Posterior vena cava (tissue), 2 donors: ENCODE results near the gene SRSF9. TPM values are rescaled to one million over a fixed set of nuclear protein-coding genes. Genes with fewer than 3 reads are reported as not detected.
"Not testable (repeated sequence)": the region's sequence is repeated elsewhere in the genome, so short reads cannot be mapped to it uniquely, and the experiment has no call there.

Experiments
- DNase-seq: peaks from one replicate; pipeline ENCODE4 v3.0.0-alpha.2; 2020; ENCODE audit warnings: low spot score
- intact Hi-C, 2 donors: fragments of 100-400 bp; cut with DNase I; formaldehyde crosslinking; loops; one replicate each; pipeline versions ENCODE4 v1.14.1 to v1.14.2; 2022 to 2023
- long read RNA-seq, 2 donors: library from polyadenylated mRNA; unstranded; transcript quantifications; one replicate each; pipeline ENCODE4 v2.0.0, GENCODE V29; 2020 to 2021
- total RNA-seq, 2 donors: library from RNA; stranded (reverse); fragmentation: NEBNext Ultra II Directional; extraction: Animal tissue kit (Norgen Biotek cat#: 25700); gene quantifications; one replicate each; pipeline ENCODE4 v1.2.1, GENCODE V29; 2021
- donor health status: DM: yes; HTN: yes; CAD: no.
- donor health status: DM: yes; HTN: yes; CAD: no.

Gene SRSF9
- total RNA-seq = 10 to 100 TPM; 83.5 to 84.4 TPM
- long read RNA-seq, donor 1, transcript SRSF9-201 (4 exons, 1,201 nt) = major isoform, 30 of 34 reads
- long read RNA-seq, donor 1, partial matches to known transcripts = 0 of 34 reads
- long read RNA-seq, donor 1, other reads (novel, unspliced or antisense) = 4 of 34 reads
- long read RNA-seq, donor 2, transcript SRSF9-201 (4 exons, 1,201 nt) = major isoform, 8 of 10 reads
- long read RNA-seq, donor 2, partial matches to known transcripts = 1 of 10 reads
- long read RNA-seq, donor 2, other reads (novel, unspliced or antisense) = 0 of 10 reads

- intact Hi-C loops = no loop called here
- DNase-seq = peak; percentile 99
These were observed at the start of gene SRSF9 for GRCh38 chr12:120469450-120470149. SRSF9 (minus strand) TSS chr12:120469748; CDS start chr12:120469609, 139 bp downstream.

GRCh38 chr12:120519324-120519723 lies 49.8 kb upstream of the SRSF9 start:
- intact Hi-C loops = loop anchor here in 1 of 2 donors (10.0 kb wide), 1 partner anchor 335 kb away; no protein-coding TSS in a partner anchor
- not testable (repeated sequence) for DNase-seq

- DNase-seq = no peak
- intact Hi-C loops = loop anchor here in 1 of 2 donors (10.0 kb wide), 1 partner anchor 331 kb away; no protein-coding TSS in a partner anchor
These were observed 45.9 kb upstream of the SRSF9 start for GRCh38 chr12:120515496-120515895.

GRCh38 chr12:120514002-120514401 lies 44.5 kb upstream of the SRSF9 start:
- intact Hi-C loops = loop anchor here in 1 of 2 donors (10.0 kb wide), 1 partner anchor 329 kb away; no protein-coding TSS in a partner anchor
- DNase-seq = no peak

- intact Hi-C loops = no loop called here
- DNase-seq = no peak
These were observed 39.0 kb upstream of the SRSF9 start for GRCh38 chr12:120508537-120508936.

- intact Hi-C loops = no loop called here
- DNase-seq = no peak
These were observed 35.0 kb upstream of the SRSF9 start for GRCh38 chr12:120504587-120504986.

GRCh38 chr12:120500581-120500980 lies 31.0 kb upstream of the SRSF9 start:
- no peak for DNase-seq
- intact Hi-C loops = no loop called here

- no peak for DNase-seq
- intact Hi-C loops = no loop called here
These were observed 29.4 kb upstream of the SRSF9 start for GRCh38 chr12:120498870-120499515.

GRCh38 chr12:120497524-120498150 lies 28.1 kb upstream of the SRSF9 start:
- intact Hi-C loops = no loop called here
- DNase-seq = no peak

- intact Hi-C loops = no loop called here
These were observed 27.1 kb upstream of the SRSF9 start for GRCh38 chr12:120496413-120497340.

GRCh38 chr12:120495731-120496412 lies 26.3 kb upstream of the SRSF9 start, which contains the start of gene DYNLL1:
DYNLL1 (plus strand) TSS chr12:120496113; CDS start chr12:120496422, 309 bp downstream.
- peak; percentile 99 for DNase-seq

More at GRCh38 chr12:120496413-120497340, 27.1 kb upstream of the SRSF9 start:
- DNase-seq = peak; percentile 87

GRCh38 chr12:120495186-120495730 lies 25.7 kb upstream of the SRSF9 start:
- DNase-seq = no peak
- intact Hi-C loops = no loop called here

More at GRCh38 chr12:120495731-120496412, 26.3 kb upstream of the SRSF9 start, which contains the start of gene DYNLL1:
- intact Hi-C loops = no loop called here

- intact Hi-C loops = no loop called here
- DNase-seq = peak; percentile 82
These were observed 21.4 kb upstream of the SRSF9 start for GRCh38 chr12:120490833-120491512.

- intact Hi-C loops = no loop called here
- DNase-seq = no peak
These were observed 20.8 kb upstream of the SRSF9 start for GRCh38 chr12:120490325-120490724.

GRCh38 chr12:120489018-120489417 lies 19.5 kb upstream of the SRSF9 start:
- intact Hi-C loops = no loop called here
- DNase-seq = no peak

- no peak for DNase-seq
- intact Hi-C loops = no loop called here
These were observed 18.6 kb upstream of the SRSF9 start for GRCh38 chr12:120488057-120488640.

GRCh38 chr12:120487552-120487951 lies 18.0 kb upstream of the SRSF9 start:
- DNase-seq, intact Hi-C loops: not testable (repeated sequence)
